GM18951 (cell line): ENCODE results near the gene IDI1.
A peak's percentile ranks its signal among the peaks of the same experiment; 100 is the strongest.

Source experiments
- POLR2A ChIP-seq: IDR thresholded peaks from 4 replicates; pipeline ENCODE4 v1.6.1; 2011; ENCODE audit warnings: mild to moderate bottlenecking; ENCODE audit not compliant: insufficient read length, insufficient read depth; ENCODE audit errors: extremely low read depth
- in situ Hi-C: fragments of 300-500 bp; cut with MboI; formaldehyde crosslinking; loops from one replicate; pipeline ENCODE4 v1.12.0; 2022; ENCODE audit warnings: low sequenced_read_pairs, mixed read lengths, inconsistent platforms; ENCODE audit not compliant: unreplicated experiment

IDI1 gene

GRCh38 chr10:1048732-1049424 lies at the start of gene IDI1:
IDI1 (minus strand) TSS chr10:1049119; CDS start chr10:1049003, 116 bp downstream.
- in situ Hi-C loops, result no loop called here
- TF ChIP-seq POLR2A, result peak; percentile 99

- in situ Hi-C loops, result loop anchor here (25.0 kb wide), 1 partner anchor 585 kb away; no protein-coding TSS in a partner anchor
- no peak for TF ChIP-seq POLR2A
Measured at GRCh38 chr10:1097436-1097835, 48.5 kb upstream of the IDI1 start.

GRCh38 chr10:1096287-1096889 lies 47.5 kb upstream of the IDI1 start:
- TF ChIP-seq POLR2A, result no peak

GRCh38 chr10:1095498-1095897 lies 46.6 kb upstream of the IDI1 start:
- TF ChIP-seq POLR2A, result no peak
- in situ Hi-C loops, result loop anchor here (25.0 kb wide), 1 partner anchor 583 kb away; no protein-coding TSS in a partner anchor

More at GRCh38 chr10:1096287-1096889, 47.5 kb upstream of the IDI1 start:
- in situ Hi-C loops, result loop anchor here (25.0 kb wide), 1 partner anchor 584 kb away; no protein-coding TSS in a partner anchor

GRCh38 chr10:1094112-1095057 lies 45.5 kb upstream of the IDI1 start:
- no peak for TF ChIP-seq POLR2A
- in situ Hi-C loops, result loop anchor here (25.0 kb wide), 1 partner anchor 582 kb away; no protein-coding TSS in a partner anchor

- TF ChIP-seq POLR2A, result no peak
- in situ Hi-C loops, result loop anchor here (25.0 kb wide), 1 partner anchor 581 kb away; no protein-coding TSS in a partner anchor
Measured at GRCh38 chr10:1093696-1094095, 44.8 kb upstream of the IDI1 start.

- TF ChIP-seq POLR2A, result no peak
Measured at GRCh38 chr10:1090696-1091095, 41.8 kb upstream of the IDI1 start.

GRCh38 chr10:1089017-1089689 lies 40.2 kb upstream of the IDI1 start:
- TF ChIP-seq POLR2A, result no peak
- in situ Hi-C loops, result loop anchor here (25.0 kb wide), 1 partner anchor 577 kb away; no protein-coding TSS in a partner anchor

More at GRCh38 chr10:1090696-1091095, 41.8 kb upstream of the IDI1 start:
- in situ Hi-C loops, result loop anchor here (25.0 kb wide), 1 partner anchor 578 kb away; no protein-coding TSS in a partner anchor

- in situ Hi-C loops, result loop anchor here (25.0 kb wide), 1 partner anchor 574 kb away; no protein-coding TSS in a partner anchor
- no peak for TF ChIP-seq POLR2A
Measured at GRCh38 chr10:1086787-1087186, 37.9 kb upstream of the IDI1 start.

- in situ Hi-C loops, result loop anchor here (25.0 kb wide), 1 partner anchor 573 kb away; no protein-coding TSS in a partner anchor
- no peak for TF ChIP-seq POLR2A
Measured at GRCh38 chr10:1085258-1085657, 36.3 kb upstream of the IDI1 start.

- in situ Hi-C loops, result loop anchor here (25.0 kb wide), 1 partner anchor 572 kb away; no protein-coding TSS in a partner anchor
- no peak for TF ChIP-seq POLR2A
Measured at GRCh38 chr10:1084011-1084950, 35.4 kb upstream of the IDI1 start.
